Hematopoietic multipotent progenitor cell treated with erythropoietin and hydrocortisone succinate and interleukin-3 and kit ligand, for 17 days (in vitro differentiated cells): Measurements from ENCODE around the gene APBB2.

Experiments
- DNase-seq: peaks from one replicate; pipeline ENCODE4 v3.0.0-alpha.2; 2015; ENCODE audit warnings: low spot score

APBB2 gene

DNA sequence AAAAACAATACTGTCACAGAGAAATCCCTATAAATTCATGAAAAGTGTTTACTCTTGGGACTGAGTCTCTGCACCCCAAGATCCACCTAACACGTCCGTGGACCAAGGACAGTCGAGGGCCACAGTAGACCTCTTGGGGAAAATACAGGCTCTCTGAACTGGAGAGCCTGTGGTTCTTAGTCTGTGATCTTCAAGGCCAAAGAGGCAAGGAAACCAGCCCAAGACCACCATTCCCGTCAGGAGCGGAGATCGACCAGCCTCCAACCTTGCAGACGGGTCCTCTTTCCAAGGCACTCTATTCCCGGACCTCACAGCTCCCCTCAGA lies 1.6 kb upstream of the APBB2 start:
- no peak for DNase-seq

DNA sequence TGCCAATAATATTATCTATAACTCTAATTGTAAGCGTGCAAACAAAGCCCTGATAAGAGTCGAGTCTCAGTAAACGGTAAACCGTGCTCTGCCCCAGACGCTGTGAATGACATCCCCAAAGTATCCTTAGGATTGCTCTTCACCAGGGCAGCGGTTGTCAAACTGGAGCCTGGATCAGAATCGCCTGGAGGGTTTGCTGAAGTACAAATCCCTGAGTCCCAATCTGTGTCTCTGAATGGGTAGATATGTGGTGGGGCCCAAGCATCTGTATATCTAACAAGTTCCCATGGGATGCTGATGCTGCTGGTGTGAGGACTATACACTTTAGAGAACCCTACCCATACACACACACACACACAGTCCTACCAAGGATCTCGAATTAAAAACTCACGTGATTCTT lies 813 bp upstream of the APBB2 start:
- DNase-seq, result no peak

DNA sequence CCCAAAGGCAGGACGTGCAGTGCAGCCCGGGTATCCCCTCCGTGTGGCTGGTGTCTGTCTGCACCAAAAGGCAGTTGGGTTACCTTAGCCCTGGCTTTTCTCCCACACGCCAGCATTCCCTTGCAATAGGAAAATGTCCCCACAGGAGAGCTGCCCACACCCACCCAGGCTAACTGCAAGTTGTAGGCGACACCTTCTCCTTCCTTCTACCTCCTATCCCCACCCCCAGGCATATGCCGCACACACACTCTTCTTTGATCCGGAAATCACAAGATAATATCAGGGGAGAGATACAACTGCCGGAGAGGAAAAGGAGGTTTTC lies 444 bp upstream of the APBB2 start:
- no peak for DNase-seq

DNA sequence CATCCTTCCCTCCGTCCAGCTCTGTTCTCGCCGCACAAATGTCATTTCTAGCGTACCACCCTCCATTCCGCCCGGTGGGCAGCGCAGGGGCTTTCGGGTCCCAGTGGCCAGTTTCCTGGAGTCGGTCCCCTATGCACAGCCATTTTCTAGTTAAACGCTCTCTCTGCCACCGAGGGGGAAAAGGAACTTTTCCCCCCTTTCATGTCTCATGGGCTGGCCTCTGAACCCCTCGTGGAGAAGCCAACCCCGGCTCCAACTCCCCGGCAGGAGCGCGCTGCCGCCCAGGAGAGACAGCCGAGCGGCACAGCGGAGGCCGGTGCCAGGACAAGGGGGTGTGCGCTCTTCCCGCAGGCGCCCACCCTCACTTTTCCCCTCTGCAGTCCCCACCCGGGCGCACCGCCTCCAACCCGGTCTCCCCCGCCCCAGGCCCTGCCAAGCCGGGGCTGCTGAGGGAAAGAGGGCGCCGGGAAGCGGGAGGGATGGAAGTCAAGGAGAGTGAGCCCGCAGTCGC lies 662 bp downstream of the APBB2 start:
- no peak for DNase-seq

DNA sequence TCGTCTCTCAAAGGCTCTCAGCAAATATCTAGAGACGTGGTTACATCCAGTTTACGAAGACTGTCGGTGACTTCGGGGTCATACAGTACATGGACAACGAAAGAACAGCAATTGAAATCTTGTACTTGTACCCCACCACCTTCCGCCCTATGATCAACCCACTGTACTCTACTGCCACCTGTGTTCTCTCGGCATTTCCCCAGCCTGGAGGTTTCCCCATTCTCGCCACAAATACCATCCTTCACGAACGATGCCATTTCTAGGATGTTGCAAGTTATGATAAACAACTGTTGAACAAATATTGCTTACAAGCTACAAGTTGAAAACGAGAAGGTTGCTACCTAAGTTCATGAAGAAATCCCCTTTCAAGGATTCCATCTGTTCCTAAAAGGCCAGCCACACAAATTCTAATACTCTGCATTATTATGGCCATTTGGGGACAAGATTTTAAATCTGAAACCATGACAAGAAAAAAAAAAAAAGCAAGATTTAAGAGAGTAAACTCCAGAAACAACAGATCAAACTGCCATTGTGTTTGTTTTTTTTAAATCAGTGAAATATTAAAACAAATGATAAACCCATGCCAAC lies 1.6 kb downstream of the APBB2 start:
- DNase-seq, result no peak

DNA sequence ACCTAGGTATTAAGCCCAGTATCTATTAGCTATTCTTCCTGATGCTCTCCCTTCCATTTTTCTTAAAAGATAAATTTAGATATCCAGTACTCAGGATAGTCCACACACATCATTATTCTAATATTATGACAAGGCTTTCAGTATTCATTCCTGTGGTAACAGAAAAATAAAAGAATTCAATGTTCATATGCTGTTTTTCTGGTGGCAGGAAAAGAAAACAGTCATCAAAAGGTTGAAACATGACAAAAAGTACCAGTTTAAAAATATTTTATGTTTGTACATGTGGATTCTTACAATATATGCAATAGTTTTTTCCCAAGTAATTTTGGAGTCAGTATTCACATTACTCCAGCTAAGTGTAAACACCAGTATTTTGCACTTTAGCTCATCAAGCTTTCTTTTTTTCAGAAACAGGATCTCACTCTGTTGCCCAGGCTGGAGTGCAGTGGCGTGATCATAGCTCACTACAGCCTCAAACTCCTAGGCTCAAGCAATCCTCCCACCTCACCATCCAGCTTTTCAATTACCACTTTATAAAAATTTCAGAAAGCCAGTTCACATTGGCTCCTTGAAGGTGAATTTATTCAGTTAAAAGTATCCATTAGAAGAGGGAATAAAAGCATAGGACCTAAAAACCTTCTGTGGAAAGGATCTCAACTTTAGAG lies 2.3 kb downstream of the APBB2 start:
- DNase-seq, result no peak

DNA sequence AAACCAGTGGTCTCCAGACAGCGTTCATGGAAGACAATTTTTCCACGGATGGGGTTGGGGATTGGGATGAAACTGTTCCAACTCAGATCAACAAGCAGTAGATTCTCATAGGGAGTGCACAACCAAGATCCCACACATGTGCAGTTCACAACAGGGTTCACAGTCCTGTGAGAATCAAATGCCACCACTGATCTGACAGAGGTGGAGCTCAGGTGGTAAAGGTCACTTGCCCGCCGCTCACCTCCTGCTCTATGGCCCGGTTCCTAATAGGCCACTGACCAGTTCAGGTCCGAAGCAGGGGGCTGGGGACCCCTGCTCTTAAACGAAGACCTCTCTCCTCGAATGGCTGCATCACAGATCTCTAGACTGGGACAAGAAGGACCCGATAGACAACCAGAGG lies 4.4 kb downstream of the APBB2 start:
- no peak for DNase-seq

DNA sequence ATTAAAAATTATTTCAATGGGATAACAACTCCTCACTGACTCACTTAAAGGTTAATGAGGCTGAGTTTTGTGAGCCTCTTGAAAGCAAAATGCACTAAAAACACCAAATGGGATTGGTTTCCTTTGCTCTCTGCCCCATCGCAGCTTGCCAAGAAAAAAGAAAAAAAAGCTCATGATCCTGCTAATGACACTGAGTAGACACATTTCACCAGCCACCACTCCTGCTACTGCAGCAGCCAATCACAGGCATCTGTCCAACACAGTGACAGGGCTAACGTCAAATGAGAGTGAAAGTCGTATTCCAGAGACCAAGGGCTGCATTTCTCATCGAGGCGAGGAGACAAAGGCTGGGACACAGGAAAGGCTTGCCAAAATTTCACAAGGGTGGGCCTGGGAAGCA lies 5.2 kb downstream of the APBB2 start:
- DNase-seq, result no peak

DNA sequence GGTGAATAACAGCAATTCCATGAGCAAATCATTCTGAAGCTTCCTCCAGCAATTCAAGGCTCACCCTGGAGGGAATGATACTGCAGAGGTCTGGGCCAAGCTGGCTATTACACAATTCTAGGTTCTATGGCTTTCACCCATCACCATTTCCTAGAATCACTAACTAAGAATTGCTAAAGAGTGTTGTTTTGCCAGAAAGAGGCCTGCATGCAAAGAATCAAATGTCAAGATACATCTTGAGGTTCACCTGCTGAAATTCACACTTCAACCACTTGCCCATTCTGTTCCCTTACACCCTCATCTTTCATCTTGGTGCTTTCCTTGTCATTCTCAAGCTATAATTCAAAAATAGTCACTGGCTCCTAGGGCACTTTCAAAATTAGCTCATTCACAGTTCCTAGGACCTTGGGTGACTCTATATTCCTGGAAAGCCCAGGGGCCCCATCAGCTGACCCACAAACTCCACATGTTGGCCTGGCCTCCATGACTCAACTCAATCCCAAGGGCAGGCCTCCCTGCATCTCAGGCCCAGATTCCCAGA lies 7.0 kb downstream of the APBB2 start:
- DNase-seq, result no peak

DNA sequence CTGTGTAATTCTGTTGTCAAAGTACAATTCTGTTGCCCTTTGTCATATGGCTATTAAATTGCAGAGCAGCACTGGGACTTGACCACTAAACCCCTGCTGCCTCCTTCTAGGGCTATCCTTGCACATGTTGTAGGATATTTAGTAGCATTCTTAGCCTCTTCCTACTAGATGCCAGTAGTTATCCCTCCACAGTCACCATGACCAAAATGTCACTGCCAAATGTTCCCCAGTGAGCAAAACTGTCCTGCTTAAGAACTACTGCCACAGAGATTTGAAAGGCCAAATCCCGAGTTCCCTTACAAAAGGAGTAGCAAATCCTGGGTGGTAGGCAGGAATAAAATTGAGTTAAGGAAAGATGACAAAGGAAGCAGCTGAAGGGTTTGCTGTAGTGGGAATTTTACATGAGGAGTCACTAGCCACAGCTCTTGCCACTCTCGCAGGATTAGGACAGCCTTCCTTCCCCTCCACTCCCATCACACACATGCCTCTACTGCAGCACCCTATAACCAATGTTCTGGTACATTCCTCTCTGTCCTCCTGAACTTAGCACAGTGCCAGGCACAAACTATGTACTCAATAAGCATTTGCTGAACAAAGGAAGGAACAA lies 8.4 kb downstream of the APBB2 start:
- no peak for DNase-seq

DNA sequence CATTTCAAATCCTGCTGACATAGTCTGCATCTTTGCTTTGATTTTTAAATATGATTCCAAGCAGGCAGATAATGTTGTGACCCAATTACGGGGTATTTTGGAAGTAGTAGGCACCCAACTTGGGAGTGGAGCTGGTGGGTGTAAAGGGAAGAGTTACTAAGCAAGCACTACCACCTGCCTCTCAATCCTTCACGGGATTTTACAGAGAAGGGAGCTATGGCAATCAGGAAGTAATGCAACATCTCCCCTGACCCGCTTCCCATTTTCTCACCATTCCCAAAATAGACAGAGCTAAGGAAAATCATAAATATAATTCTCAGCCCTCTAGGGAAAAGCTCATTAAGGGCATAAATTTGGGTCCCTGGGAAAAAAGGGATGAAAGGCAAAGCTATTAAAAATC lies 9.2 kb downstream of the APBB2 start:
- DNase-seq, result no peak

DNA sequence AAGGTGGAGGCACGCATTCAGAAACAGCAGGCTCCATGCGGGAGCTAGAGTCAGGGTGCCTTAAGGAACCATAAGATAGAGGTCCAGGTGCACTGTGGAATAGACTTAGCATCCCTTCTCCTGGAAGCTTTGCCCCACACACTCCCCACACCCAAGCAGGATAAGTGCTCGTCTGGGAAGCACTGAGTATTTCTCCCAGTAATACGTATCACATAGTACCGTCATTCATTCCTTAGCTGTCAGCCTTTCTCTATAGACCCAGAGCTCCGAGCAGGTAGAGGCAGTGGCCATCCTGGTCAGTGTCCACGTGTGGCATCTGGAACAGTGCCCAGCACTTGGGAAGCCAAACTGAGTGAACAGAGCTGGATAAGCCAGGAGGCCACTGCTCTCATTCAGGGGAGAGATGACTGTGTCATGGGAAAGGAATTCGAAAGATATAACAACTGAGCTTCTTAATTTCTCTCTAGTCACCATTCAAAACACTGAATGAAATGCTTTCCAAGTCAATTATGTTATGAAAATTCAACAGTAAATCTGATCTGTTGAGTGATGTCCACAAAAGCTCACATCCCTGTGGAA lies 9.9 kb downstream of the APBB2 start:
- no peak for DNase-seq

DNA sequence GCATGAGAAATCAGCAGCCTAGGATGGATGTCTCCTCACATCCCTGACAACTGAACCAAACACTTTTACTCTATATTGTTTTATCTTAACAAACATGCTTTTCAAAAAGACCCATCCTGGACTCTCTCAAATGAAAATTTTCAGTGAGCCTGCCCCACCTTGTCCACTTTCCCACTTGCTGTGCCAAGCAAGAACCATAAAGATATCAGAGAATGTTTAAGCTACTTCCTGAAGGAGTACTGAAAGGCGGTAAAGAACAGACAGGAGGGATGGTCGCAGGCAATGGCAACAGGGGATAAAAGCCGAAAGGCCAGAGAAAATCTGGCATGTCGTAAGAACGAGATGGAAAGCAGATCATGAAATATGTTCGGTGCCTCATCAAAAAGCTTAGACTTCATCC lies 10.5 kb downstream of the APBB2 start:
- DNase-seq, result no peak

DNA sequence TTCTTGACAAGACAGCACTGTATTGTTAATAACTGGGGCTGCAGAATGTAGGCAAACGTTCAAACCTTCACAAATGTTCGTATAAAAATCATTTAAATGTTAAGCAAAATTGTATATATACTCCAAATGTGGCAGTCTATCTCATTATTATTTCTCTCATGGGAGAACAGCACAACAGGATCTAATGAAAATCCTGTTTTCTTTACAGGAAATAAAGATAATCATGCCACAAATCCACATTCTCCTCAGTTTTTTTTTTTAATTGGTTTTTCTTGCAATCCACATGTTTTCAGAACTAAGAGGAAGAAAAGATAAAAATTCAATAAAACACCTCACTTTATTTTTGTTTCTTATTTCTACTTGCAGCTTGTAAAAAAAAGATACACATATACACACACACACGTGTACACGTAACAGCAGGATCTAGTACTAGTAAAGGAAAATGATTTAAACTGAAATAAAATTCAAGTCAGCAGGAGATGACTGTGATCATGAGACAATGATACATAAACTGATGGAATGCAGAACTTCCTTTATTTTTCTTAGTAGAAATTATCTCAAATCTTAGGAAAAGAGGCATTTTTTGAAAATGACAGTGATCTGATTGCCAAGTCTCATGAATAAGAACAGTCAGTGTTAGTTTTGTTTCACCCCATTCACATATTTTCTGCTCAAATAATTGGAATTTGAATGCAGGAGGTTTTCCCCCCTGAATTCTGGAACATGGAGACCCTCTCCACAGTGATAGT lies 11.3 kb downstream of the APBB2 start:
- DNase-seq, result no peak

DNA sequence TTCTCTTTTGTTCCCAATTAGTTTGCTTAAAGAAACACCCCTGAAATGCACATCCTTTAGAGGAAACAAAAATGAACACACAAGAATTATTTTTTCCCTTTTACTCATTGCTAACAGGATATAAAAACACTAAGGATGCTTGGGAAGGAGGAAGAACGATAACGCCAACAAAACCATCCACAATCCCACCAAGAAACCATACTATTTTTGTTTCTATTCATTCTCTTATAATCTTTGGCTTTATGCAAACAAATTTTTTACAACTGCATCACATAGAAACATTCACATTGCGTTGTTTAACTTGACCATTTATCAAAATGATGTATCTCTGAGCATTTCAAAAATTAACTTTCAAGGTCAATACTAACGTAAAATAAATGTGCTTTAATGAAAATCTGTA lies 12.0 kb downstream of the APBB2 start:
- no peak for DNase-seq

DNA sequence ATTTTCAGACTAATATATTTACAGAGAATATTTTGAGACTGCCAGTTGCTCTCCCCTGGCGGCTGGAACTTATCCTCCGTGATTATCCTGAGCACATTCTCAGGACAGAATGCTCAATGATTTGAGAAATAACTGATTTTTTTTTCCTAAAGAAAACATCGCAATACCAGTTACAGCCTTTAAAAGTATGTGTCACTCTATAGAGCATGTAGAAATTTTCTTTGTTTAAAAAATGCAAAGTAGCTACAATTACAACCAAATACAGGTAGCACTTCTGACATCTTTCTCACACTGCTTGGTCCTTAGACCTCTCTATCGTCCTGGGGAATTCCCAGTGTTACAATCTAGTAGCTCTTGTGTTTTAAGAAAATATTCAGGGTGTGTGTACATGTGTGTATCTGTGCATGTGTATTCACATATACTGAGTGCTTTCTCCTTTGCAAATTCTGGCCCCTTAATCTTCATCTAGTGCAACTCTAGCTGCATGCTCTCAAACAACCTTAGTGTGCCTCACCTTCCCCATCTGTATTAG lies 13.8 kb downstream of the APBB2 start:
- DNase-seq, result no peak

DNA sequence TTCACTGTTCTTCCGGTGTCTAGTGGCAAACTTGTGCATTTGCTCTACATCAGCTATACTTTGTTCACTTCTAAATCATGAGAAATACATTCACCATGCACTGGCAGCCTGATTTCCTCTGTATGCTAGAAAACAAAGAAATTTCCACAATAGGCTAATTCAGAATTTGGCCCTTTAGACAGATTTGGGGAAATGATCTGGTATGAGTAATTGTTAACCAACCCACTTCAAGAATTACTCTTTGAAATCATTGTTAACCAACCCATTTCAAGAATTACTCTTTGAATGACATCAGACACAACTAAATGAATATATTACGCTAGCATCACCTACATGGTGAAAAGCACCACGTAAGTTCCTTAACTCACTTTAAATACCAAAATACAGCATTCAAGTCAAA lies 14.6 kb downstream of the APBB2 start:
- DNase-seq, result no peak

DNA sequence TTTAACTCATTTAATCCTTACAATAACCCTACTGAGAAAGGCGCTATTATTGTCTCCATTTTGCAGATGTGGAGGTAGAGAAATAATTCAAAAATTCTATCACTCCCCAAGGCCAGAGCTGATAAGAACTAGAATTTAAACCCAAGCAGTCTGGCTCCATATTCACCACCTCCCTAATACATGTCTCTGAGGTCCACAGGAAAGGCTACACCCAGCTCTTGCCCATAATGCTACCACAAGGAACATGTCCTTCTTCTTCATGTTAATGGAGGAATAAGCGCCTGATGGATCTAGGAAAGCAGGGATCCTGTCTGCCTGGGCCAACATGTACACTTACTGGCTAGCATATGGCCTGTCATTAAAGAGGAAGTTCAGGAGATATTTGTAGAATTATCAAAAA lies 16.3 kb downstream of the APBB2 start:
- DNase-seq, result no peak

DNA sequence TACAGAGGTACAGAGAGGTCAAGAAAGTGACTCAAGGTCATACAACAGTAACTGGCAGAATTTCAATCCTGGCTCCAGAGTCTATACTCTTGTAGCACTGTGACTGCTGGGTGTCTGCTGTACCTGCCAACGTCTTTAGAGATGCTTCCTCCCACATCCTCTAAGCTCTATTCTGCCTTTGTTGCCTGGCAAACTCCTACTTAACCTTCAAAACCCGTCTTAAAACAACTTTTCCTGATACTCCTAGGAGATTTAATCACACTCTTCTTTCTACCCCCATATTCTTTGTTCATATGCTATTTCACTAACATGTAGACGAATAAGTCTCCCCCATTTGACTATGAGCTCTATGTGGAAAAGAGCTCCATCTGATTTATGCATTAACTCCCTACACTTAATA lies 16.8 kb downstream of the APBB2 start:
- no peak for DNase-seq

DNA sequence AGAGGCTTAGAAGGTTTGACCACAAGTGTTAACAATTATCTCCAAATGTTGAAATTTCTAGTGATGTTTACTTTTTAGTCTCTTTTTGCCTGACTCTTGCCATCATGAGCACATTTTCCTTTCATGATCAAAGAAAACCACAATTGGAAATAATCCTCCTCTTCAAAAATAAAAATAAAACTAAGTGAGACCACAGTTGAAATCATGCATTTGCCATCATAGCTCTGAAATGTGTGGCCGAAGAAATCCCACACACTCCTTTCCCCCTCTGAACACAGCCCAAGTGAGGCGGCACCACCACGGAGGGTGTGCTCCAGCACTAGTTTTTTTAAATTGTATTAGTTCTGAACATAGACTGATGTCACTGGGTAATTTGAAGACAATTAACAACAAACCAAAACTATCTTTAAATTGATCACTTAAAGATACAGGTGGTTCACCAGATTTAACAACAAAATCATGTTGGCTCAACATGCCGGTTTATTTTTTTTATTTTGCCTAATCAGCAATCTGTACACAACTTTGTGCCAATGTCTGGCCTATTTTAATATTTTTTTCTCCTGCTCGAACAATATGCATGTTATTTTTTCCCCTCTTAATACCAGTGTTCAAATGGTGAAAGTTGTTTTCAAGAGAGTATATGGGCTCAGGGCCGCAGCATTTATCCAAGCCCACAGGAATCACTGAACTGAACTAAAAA lies 17.6 kb downstream of the APBB2 start:
- DNase-seq, result no peak

DNA sequence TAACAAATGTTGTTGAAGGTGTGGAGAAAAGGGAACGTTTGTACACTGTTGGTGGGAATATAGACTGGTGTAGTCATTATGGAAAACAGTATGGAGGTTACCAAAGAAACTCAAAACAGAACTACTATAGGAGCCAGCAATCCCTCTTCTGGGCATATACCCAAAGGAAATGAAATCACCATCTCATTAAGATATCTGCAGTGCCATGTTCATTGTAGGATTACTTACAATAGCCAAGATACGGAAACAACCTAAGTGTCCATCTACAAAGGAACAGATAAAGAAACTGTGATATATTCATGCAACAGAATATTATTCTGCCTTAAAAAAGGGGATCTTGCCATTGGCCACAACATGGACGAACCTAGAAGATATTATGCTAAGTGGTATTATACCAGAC lies 22.2 kb downstream of the APBB2 start:
- no peak for DNase-seq

DNA sequence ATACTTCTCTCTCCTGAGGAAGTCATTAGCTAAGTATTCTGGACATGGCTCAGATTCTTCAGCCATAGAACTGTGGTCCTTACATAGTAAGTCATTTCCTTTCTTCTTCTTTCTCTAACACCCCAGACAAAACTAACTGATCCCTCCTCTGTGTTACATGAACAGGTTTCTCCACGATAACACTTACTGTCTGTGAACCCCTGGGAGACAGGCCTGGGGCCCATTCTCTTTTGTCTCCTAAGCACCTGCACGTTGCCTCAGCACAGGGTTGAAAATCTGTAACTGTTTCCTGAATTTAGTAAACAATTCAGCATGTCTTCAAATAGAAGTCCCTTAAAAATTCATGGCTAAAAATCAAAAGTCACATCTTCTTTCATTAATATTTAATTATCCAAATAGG lies 24.7 kb downstream of the APBB2 start:
- no peak for DNase-seq
